HG02870 (cell line): Measurements from ENCODE around the gene CDKAL1.

Experiments
- ATAC-seq: cut with Tn5 transposase; IDR thresholded peaks from one replicate; pipeline ENCODE4 v1.9.1; 2021; ENCODE audit warnings: mild to moderate bottlenecking, moderate library complexity; ENCODE audit not compliant: unreplicated experiment

CDKAL1 gene

GRCh38 chr6:20997770-20998147, 463.5 kb downstream of the CDKAL1 start:
- ATAC-seq, result no peak

GRCh38 chr6:20998748-20999448, 464.6 kb downstream of the CDKAL1 start:
- no peak for ATAC-seq

- ATAC-seq, result no peak
These were observed 466.1 kb downstream of the CDKAL1 start for GRCh38 chr6:21000331-21000801.

- ATAC-seq, result no peak
These were observed 467.5 kb downstream of the CDKAL1 start for GRCh38 chr6:21001736-21002135.

GRCh38 chr6:21003780-21004541, 469.7 kb downstream of the CDKAL1 start:
- ATAC-seq, result peak; percentile 80

GRCh38 chr6:21005816-21006570, 471.7 kb downstream of the CDKAL1 start:
- ATAC-seq, result no peak

- ATAC-seq, result no peak
These were observed 485.4 kb downstream of the CDKAL1 start for GRCh38 chr6:21019614-21020013.

GRCh38 chr6:21022343-21023107, 488.3 kb downstream of the CDKAL1 start:
- ATAC-seq, result peak; percentile 94

GRCh38 chr6:21023210-21023609, 489.0 kb downstream of the CDKAL1 start:
- ATAC-seq, result no peak

- no peak for ATAC-seq
These were observed 490.4 kb downstream of the CDKAL1 start for GRCh38 chr6:21024616-21025015.

- ATAC-seq, result no peak
These were observed 492.5 kb downstream of the CDKAL1 start for GRCh38 chr6:21026576-21027273.

GRCh38 chr6:21027507-21027906, 493.2 kb downstream of the CDKAL1 start:
- ATAC-seq, result no peak

- ATAC-seq, result no peak
These were observed 496.9 kb downstream of the CDKAL1 start for GRCh38 chr6:21031182-21031581.

GRCh38 chr6:21033084-21033483, 498.8 kb downstream of the CDKAL1 start:
- ATAC-seq, result no peak

GRCh38 chr6:21033575-21034026, 499.3 kb downstream of the CDKAL1 start:
- no peak for ATAC-seq

- ATAC-seq, result no peak
These were observed 500.1 kb downstream of the CDKAL1 start for GRCh38 chr6:21034345-21034744.

- no peak for ATAC-seq
These were observed 503.2 kb downstream of the CDKAL1 start for GRCh38 chr6:21037453-21037852.

GRCh38 chr6:21039926-21040325, 505.7 kb downstream of the CDKAL1 start:
- ATAC-seq, result no peak

GRCh38 chr6:21045135-21045700, 511.0 kb downstream of the CDKAL1 start:
- no peak for ATAC-seq

- no peak for ATAC-seq
These were observed 512.0 kb downstream of the CDKAL1 start for GRCh38 chr6:21046276-21046675.
